HEK293 (cell line): ENCODE results near the gene RCN2.

Experiments
- CTCF ChIA-PET: fragments of 350-600 bp; formaldehyde crosslinking; extraction: SDS; loops from one replicate; lab custom pipeline; 2021; ENCODE audit warnings: antibody characterized with exemption; lab: Yijun Ruan, JAX
- POLR2A ChIA-PET: fragments of 300-600 bp; formaldehyde crosslinking; extraction: SDS; loops from one replicate; lab custom pipeline; 2020; ENCODE audit warnings: antibody characterized with exemption, inconsistent platforms; lab: Yijun Ruan, JAX
- H3K27ac ChIP-seq: fragments of 200-500 bp; sonication (Bioruptor generic); 2 replicates; pipeline ENCODE4 v1.5.1; 2014; ENCODE audit warnings: low read depth, low read length, control low read depth, inconsistent platforms; ENCODE audit errors: extremely low read depth
- H3K36me3 ChIP-seq, 2 experiments: fragments of 200-500 bp in 1 of 2; sonication (Bioruptor generic) in 1 of 2; 1 replicate in 1 of 2; 2 replicates in 1 of 2; pipeline ENCODE4 v1.5.1; 2014 to 2017; ENCODE audit warnings: inconsistent platforms in 2 of 2, low read length in 2 of 2; ENCODE audit not compliant: control insufficient read depth in 2 of 2, insufficient read depth in 1 of 2
- H3K4me1 ChIP-seq: fragments of 200-500 bp; sonication (Bioruptor generic); 2 replicates; pipeline ENCODE4 v1.5.1; 2014; ENCODE audit warnings: mild to moderate bottlenecking, low read length, inconsistent platforms; ENCODE audit not compliant: control insufficient read depth, insufficient read depth
- H3K4me3 ChIP-seq: 2 replicates; pipeline ENCODE4 v1.5.1; 2011; ENCODE audit warnings: low read depth, mild to moderate bottlenecking, control low read depth, low read length, moderate library complexity
- H3K9me3 ChIP-seq: fragments of 200-500 bp; sonication (Bioruptor generic); 2 replicates; pipeline ENCODE4 v1.5.1; 2014; ENCODE audit warnings: low read depth, low read length, inconsistent platforms; ENCODE audit not compliant: control insufficient read depth, insufficient read depth
- FEZF1 ChIP-seq: fragments of 450-650 bp; formaldehyde crosslinking; IDR thresholded peaks from 2 replicates; pipeline ENCODE4 v1.5.1; 2016; ENCODE audit warnings: missing biosample characterization, missing genetic modification characterization
- HOXA7 ChIP-seq: sonication (generic); formaldehyde crosslinking; IDR thresholded peaks from 2 replicates; pipeline ENCODE4 v1.8.1; 2022; ENCODE audit warnings: missing genetic modification reagents, borderline replicate concordance
- PATZ1 ChIP-seq: fragments of 450-650 bp; formaldehyde crosslinking; IDR thresholded peaks from 2 replicates; pipeline ENCODE4 v1.5.1; 2016; ENCODE audit warnings: missing biosample characterization, missing genetic modification characterization
- SETDB1 ChIP-seq: IDR thresholded peaks from one replicate; pipeline ENCODE4 v1.6.1; 2017; ENCODE audit warnings: mild to moderate bottlenecking, low read length, moderate library complexity, mixed read lengths; ENCODE audit not compliant: insufficient read length
- ZNF280D ChIP-seq: fragments of 450-650 bp; formaldehyde crosslinking; IDR thresholded peaks from 2 replicates; pipeline ENCODE4 v1.5.1; 2016; ENCODE audit warnings: missing biosample characterization, missing genetic modification characterization
- ZNF433 ChIP-seq: fragments of 450-650 bp; formaldehyde crosslinking; IDR thresholded peaks from 2 replicates; pipeline ENCODE4 v1.5.1; 2016; ENCODE audit warnings: missing biosample characterization, missing genetic modification characterization, low read depth
- ZNF473 ChIP-seq: fragments of 450-650 bp; formaldehyde crosslinking; IDR thresholded peaks from 2 replicates; pipeline ENCODE4 v1.5.1; 2017; ENCODE audit warnings: missing biosample characterization, missing genetic modification characterization
- ZNF488 ChIP-seq: fragments of 450-650 bp; formaldehyde crosslinking; IDR thresholded peaks from 2 replicates; pipeline ENCODE4 v1.5.1; 2016; ENCODE audit warnings: missing biosample characterization, missing genetic modification characterization
- ZNF513 ChIP-seq: fragments of 450-650 bp; IDR thresholded peaks from 2 replicates; pipeline ENCODE4 v1.5.1; 2018; ENCODE audit warnings: missing biosample characterization, missing genetic modification characterization
- ZNF571 ChIP-seq: fragments of 450-650 bp; formaldehyde crosslinking; IDR thresholded peaks from 2 replicates; pipeline ENCODE4 v1.5.0; 2017; ENCODE audit warnings: missing biosample characterization, missing genetic modification characterization
- ZNF621 ChIP-seq: fragments of 450-650 bp; formaldehyde crosslinking; IDR thresholded peaks from 2 replicates; pipeline ENCODE4 v1.5.1; 2017; ENCODE audit warnings: missing biosample characterization, missing genetic modification characterization
- ZNF623 ChIP-seq: fragments of 450-650 bp; formaldehyde crosslinking; IDR thresholded peaks from 2 replicates; pipeline ENCODE4 v1.5.1; 2016; ENCODE audit warnings: missing biosample characterization, missing genetic modification characterization
- ZNF645 ChIP-seq: fragments of 450-650 bp; formaldehyde crosslinking; IDR thresholded peaks from 2 replicates; pipeline ENCODE4; 2016; ENCODE audit warnings: missing biosample characterization, missing genetic modification characterization
- ZNF670 ChIP-seq: fragments of 450-650 bp; formaldehyde crosslinking; IDR thresholded peaks from 2 replicates; pipeline ENCODE4 v1.5.1; 2016; ENCODE audit warnings: missing biosample characterization, missing genetic modification characterization, low read depth
- ZNF701 ChIP-seq: fragments of 450-650 bp; formaldehyde crosslinking; IDR thresholded peaks from 2 replicates; pipeline ENCODE4 v1.5.1; 2016; ENCODE audit warnings: missing biosample characterization, missing genetic modification characterization
- ZNF704 ChIP-seq: fragments of 450-650 bp; formaldehyde crosslinking; IDR thresholded peaks from 2 replicates; pipeline ENCODE4 v1.5.1; 2016; ENCODE audit warnings: missing biosample characterization, missing genetic modification characterization
- ZNF707 ChIP-seq: fragments of 450-650 bp; formaldehyde crosslinking; IDR thresholded peaks from 2 replicates; pipeline ENCODE4 v1.5.1; 2016; ENCODE audit warnings: missing biosample characterization, missing genetic modification characterization

RCN2 gene

GRCh38 chr15:76945494-76946093 is 14.0 kb downstream of the RCN2 start:
- TF ChIP-seq ZNF571 (tag by site-specific recombination) (no peak), SETDB1 (no peak), ZNF670 (no peak), ZNF513 (no peak), ZNF701 (tag by site-specific recombination) (no peak), FEZF1 (tag by site-specific recombination) (no peak), ZNF280D (tag by site-specific recombination) (no peak), PATZ1 (tag by site-specific recombination) (no peak), ZNF704 (tag by site-specific recombination) (no peak)
- peaks cover 69 to 76% of the 10 kb centered on the region in 2 experiments for H3K36me3 ChIP-seq
- POLR2A ChIA-PET = interaction anchor here (1.1 kb wide), 1 partner anchor 14 kb away, joined by 6 read pairs; the partner anchor contains the start of gene RCN2

GRCh38 chr15:76947454-76947853 is 15.9 kb downstream of the RCN2 start:
- TF ChIP-seq PATZ1 (tag by site-specific recombination) (no peak), ZNF488 (tag by site-specific recombination) (no peak), ZNF473 (tag by site-specific recombination) (no peak), ZNF433 (tag by site-specific recombination) (no peak), HOXA7 (CRISPR knock-in tag) (no peak), ZNF623 (tag by site-specific recombination) (no peak), ZNF621 (tag by site-specific recombination) (no peak), ZNF707 (tag by site-specific recombination) (no peak), ZNF645 (tag by site-specific recombination) (no peak)
- POLR2A ChIA-PET = interaction anchor here (1.8 kb wide), 1 partner anchor 16 kb away, joined by 4 read pairs; the partner anchor contains the start of gene RCN2
- H3K9me3 ChIP-seq = no peaks in the 10 kb centered on the region
- H3K4me3 ChIP-seq = no peak overlapping the region
- peaks cover 68 to 77% of the 10 kb centered on the region in 2 experiments for H3K36me3 ChIP-seq
- H3K4me1 ChIP-seq = no peaks in the 10 kb centered on the region
- CTCF ChIA-PET = interaction anchor here (0.7 to 1.4 kb wide), 2 partner anchors 14 to 26 kb away, joined by 4 to 6 read pairs; no protein-coding TSS in a partner anchor
- H3K27ac ChIP-seq = no peak overlapping the region

More at GRCh38 chr15:76945494-76946093, 14.0 kb downstream of the RCN2 start:
- no peaks in the 10 kb centered on the region for H3K4me1 ChIP-seq
- H3K9me3 ChIP-seq = no peaks in the 10 kb centered on the region
- no peak overlapping the region for H3K27ac ChIP-seq
- CTCF ChIA-PET = interaction anchor here (0.6 to 1.3 kb wide), 2 partner anchors 89 to 105 kb away, joined by 3 to 4 read pairs; no protein-coding TSS in a partner anchor
- H3K4me3 ChIP-seq = no peak overlapping the region
